HEK293T (cell line): ENCODE data around the gene RBM15B.

ENCODE experiments used
- ARNT ChIP-seq: fragments of 450-650 bp; IDR thresholded peaks from 2 replicates; pipeline ENCODE4 v1.6.1; 2017; ENCODE audit warnings: mild to moderate bottlenecking
- ELF4 ChIP-seq: fragments of 450-650 bp; IDR thresholded peaks from 2 replicates; pipeline ENCODE4 v1.6.1; 2017; ENCODE audit warnings: antibody characterized with exemption
- FOXK2 ChIP-seq: fragments of 450-650 bp; IDR thresholded peaks from 2 replicates; pipeline ENCODE4 v1.6.1; 2016; ENCODE audit warnings: mild to moderate bottlenecking
- FOXM1 ChIP-seq: fragments of 450-650 bp; IDR thresholded peaks from 2 replicates; pipeline ENCODE4 v1.6.1; 2017; ENCODE audit warnings: mild to moderate bottlenecking, borderline replicate concordance
- HDGF ChIP-seq: fragments of 450-650 bp; IDR thresholded peaks from 2 replicates; pipeline ENCODE4 v1.6.1; 2017; ENCODE audit warnings: antibody characterized with exemption, borderline replicate concordance
- SP1 ChIP-seq: fragments of 450-650 bp; IDR thresholded peaks from 2 replicates; pipeline ENCODE4 v1.6.1; 2017
- TF ChIP-seq, protein P1 (sequence below): fragments of 450-650 bp; IDR thresholded peaks from 2 replicates; pipeline ENCODE4 v1.6.1; 2016

DNA sequence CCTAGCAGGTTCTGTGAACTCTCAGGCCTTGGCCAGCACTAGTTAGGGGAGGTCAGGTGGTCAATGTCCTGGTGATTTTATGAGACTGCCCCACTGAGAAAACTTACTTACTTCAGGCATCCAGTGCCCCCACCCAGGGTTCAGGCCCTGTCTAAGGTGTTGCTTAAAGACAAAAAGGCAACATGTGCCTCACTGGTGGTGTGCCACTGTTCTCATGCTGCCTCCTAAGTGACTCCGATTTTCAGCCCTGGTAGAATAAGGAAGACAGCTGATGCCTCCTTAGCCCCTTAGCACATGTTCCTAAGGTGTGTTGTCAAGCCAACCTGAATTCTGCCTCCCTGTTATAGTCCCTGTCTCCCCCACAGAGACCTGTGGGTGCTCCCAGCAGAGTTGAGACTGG is 5.3 kb downstream of the RBM15B start:
- TF ChIP-seq FOXK2 (no peak), HDGF (no peak), FOXM1 (no peak), SP1 (no peak), ARNT (no peak), ELF4 (no peak)
- TF ChIP-seq, protein P1, sequence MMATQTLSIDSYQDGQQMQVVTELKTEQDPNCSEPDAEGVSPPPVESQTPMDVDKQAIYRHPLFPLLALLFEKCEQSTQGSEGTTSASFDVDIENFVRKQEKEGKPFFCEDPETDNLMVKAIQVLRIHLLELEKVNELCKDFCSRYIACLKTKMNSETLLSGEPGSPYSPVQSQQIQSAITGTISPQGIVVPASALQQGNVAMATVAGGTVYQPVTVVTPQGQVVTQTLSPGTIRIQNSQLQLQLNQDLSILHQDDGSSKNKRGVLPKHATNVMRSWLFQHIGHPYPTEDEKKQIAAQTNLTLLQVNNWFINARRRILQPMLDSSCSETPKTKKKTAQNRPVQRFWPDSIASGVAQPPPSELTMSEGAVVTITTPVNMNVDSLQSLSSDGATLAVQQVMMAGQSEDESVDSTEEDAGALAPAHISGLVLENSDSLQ: no peak
